Liver (tissue), 9 donors: Measurements from ENCODE around the gene RPTOR. TPM values are rescaled to one million over a fixed set of nuclear protein-coding genes. Genes with fewer than 3 reads are reported as not detected.

Experiments used
- DNase-seq: peaks from one replicate; pipeline ENCODE4 v3.0.0-alpha.2; 2017; ENCODE audit warnings: low spot score
- H3K27ac ChIP-seq, 2 donors: one replicate each; pipeline ENCODE4 v1.7.0; 2013; ENCODE audit warnings: inconsistent platforms in 2 of 2, low read length in 2 of 2, control low read depth in 1 of 2, low read depth in 1 of 2, mild to moderate bottlenecking in 1 of 2
- H3K27me3 ChIP-seq, 4 donors: one replicate each; pipeline versions ENCODE4 v1.6.1 to v1.7.0; 2013; ENCODE audit warnings: low read length in 3 of 4, inconsistent platforms in 1 of 4, mild to moderate bottlenecking in 1 of 4, moderate library complexity in 1 of 4; ENCODE audit not compliant: control insufficient read depth in 4 of 4, insufficient read depth in 4 of 4
- H3K36me3 ChIP-seq, 4 donors: one replicate each; pipeline versions ENCODE4 v1.6.1 to v1.7.0; 2013; ENCODE audit warnings: low read length in 3 of 4, mild to moderate bottlenecking in 3 of 4, low read depth in 1 of 4, moderate library complexity in 1 of 4; ENCODE audit not compliant: control insufficient read depth in 4 of 4, insufficient read depth in 3 of 4
- H3K4me1 ChIP-seq, 4 donors: one replicate each; pipeline versions ENCODE4 v1.6.1 to v1.7.0; 2013; ENCODE audit warnings: low read length in 3 of 4, mild to moderate bottlenecking in 3 of 4, moderate library complexity in 1 of 4; ENCODE audit not compliant: control insufficient read depth in 4 of 4, insufficient read depth in 4 of 4
- H3K4me3 ChIP-seq, 3 donors: one replicate each; pipeline versions ENCODE4 v1.6.1 to v1.7.0; 2013; ENCODE audit warnings: low read length in 3 of 3, control low read depth in 1 of 3, low read depth in 1 of 3, mild to moderate bottlenecking in 1 of 3
- H3K9ac ChIP-seq, 2 donors: one replicate each; pipeline ENCODE4 v1.7.0; 2013; ENCODE audit warnings: low read length in 2 of 2, mild to moderate bottlenecking in 2 of 2, moderate library complexity in 2 of 2, control low read depth in 1 of 2, low read depth in 1 of 2
- H3K9me3 ChIP-seq, 4 donors: one replicate each; pipeline versions ENCODE4 v1.6.1 to v1.7.0; 2013; ENCODE audit warnings: low read length in 3 of 4; ENCODE audit not compliant: control insufficient read depth in 4 of 4
- ATF3 ChIP-seq: IDR thresholded peaks from 2 replicates; pipeline ENCODE4 v1.6.1; 2016; ENCODE audit warnings: antibody characterized with exemption
- EGR1 ChIP-seq, 2 donors: IDR thresholded peaks; 2 replicates each; pipeline ENCODE4 v1.6.1; 2016 to 2018; ENCODE audit warnings: antibody characterized with exemption in 2 of 2, low read depth in 2 of 2
- FOXA1 ChIP-seq: IDR thresholded peaks from 2 replicates; pipeline ENCODE4 v1.6.1; 2016; ENCODE audit warnings: antibody characterized with exemption
- FOXA2 ChIP-seq: IDR thresholded peaks from 2 replicates; pipeline ENCODE4 v1.6.1; 2016; ENCODE audit warnings: antibody characterized with exemption
- GABPA ChIP-seq, 2 donors: IDR thresholded peaks in 1 of 2; conservative IDR thresholded peaks in 1 of 2; 2 replicates each; pipeline ENCODE4 v1.6.1; 2016; ENCODE audit warnings: antibody characterized with exemption in 2 of 2, mild to moderate bottlenecking in 1 of 2, moderate library complexity in 1 of 2
- HNF4A ChIP-seq, 2 donors: conservative IDR thresholded peaks; 2 replicates each; pipeline ENCODE4 v1.6.1; 2016; ENCODE audit warnings: antibody characterized with exemption in 2 of 2, mild to moderate bottlenecking in 2 of 2
- HNF4G ChIP-seq: IDR thresholded peaks from 2 replicates; pipeline ENCODE4 v1.6.1; 2016; ENCODE audit warnings: antibody characterized with exemption
- JUND ChIP-seq, 2 donors: IDR thresholded peaks; 2 replicates each; pipeline ENCODE4 v1.6.1; 2016; ENCODE audit warnings: antibody characterized with exemption in 2 of 2
- NR2F2 ChIP-seq: IDR thresholded peaks from 2 replicates; pipeline ENCODE4 v1.6.1; 2016; ENCODE audit warnings: antibody characterized with exemption
- RAD21 ChIP-seq, 2 donors: IDR thresholded peaks; 2 replicates each; pipeline ENCODE4 v1.6.1; 2016; ENCODE audit warnings: antibody characterized with exemption in 2 of 2, mild to moderate bottlenecking in 2 of 2
- RXRA ChIP-seq, 2 donors: IDR thresholded peaks; 2 replicates each; pipeline ENCODE4 v1.6.1; 2017 to 2018; ENCODE audit warnings: antibody characterized with exemption in 2 of 2, mild to moderate bottlenecking in 1 of 2
- SP1 ChIP-seq: IDR thresholded peaks from 2 replicates; pipeline ENCODE4 v1.6.1; 2018; ENCODE audit warnings: antibody characterized with exemption, mild to moderate bottlenecking
- TAF1 ChIP-seq: conservative IDR thresholded peaks from 2 replicates; pipeline ENCODE4 v1.6.1; 2016; ENCODE audit warnings: antibody characterized with exemption, mild to moderate bottlenecking
- YY1 ChIP-seq: IDR thresholded peaks from 2 replicates; pipeline ENCODE4 v1.6.1; 2016; ENCODE audit warnings: antibody characterized with exemption, mild to moderate bottlenecking
- ZBTB33 ChIP-seq: IDR thresholded peaks from 2 replicates; pipeline ENCODE4 v1.6.1; 2016; ENCODE audit warnings: antibody characterized with exemption
- WGBS: extraction: QIAGEN DNeasy Blood & Tissue Kit; methylation state at CpG from one replicate; pipeline ENCODE4 v1.1.7; 2013; 5-methylcytosine and 5-hydroxymethylcytosine counted together
- polyA plus RNA-seq, 2 donors: library from polyadenylated mRNA; stranded (reverse) in 1 of 2; unstranded in 1 of 2; fragments of 200-250 nt in 1 of 2; fragments of >200 nt in 1 of 2; fragmentation: Nextera tagmentation in 1 of 2; extraction: Ambion mirVana in 1 of 2; gene quantifications; one replicate each; pipeline versions ENCODE4 v1.2.1 to v1.2.3, GENCODE V29; 2013 to 2015
- total RNA-seq, 2 donors: library from RNA; depleted of rRNA; stranded (reverse); fragments of >200 nt; gene quantifications; one replicate each; pipeline ENCODE4 v1.2.3, GENCODE V29; 2014
- TF ChIP-seq, protein P1 (sequence below): IDR thresholded peaks from 2 replicates; pipeline ENCODE4 v1.6.1; 2016; ENCODE audit warnings: antibody characterized with exemption
- donor health status: healthy.
- donor health status: healthy.
- donor health status: healthy.
- donor health status: healthy.
- donor health status: healthy.

The RPTOR gene
- total and polyA plus RNA-seq, 4 donors = 4.8 to 25.4 (median 11.6) TPM

DNA sequence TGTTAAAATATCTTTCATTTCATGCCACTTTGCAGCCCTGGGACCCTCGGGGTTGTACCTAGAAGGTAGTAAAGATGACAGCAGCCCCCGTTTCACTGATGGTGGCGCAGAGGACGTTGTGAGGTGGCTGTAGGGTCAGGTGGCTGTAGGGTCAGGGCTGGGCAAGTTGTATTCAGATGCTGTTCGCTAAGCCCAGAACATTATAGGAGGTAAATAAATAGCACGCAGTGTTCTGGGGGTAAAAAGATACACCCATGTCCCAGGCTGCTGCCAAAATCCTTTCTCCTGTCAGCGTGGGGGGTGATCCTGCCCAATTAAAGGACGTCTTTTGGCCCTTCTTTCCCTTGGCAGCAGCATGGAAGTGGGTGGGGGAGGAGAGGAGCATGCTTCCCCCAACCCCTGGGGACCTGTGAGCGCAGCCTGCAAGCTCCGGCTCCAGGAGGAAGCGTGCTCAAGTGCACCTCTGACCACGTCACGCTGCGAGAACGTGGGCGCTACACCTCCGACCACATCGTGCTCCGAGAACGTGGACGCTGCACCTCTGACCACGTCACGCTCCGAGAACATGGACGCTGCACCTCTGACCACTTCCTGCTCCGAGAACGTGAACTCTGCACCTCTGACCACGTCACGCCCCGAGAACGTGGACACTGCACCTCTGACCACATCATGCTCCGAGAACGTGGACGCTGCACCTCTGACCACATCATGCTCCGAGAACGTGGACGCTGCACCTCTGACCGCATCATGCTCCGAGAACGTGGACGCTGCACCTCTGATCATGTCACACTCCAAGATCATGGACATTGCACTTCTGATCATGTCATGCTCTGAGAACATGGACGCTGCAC, 182.1 kb downstream of the RPTOR start:
- DNase-seq = no peak
- H3K27me3 ChIP-seq = no peaks in the 10 kb centered on the region
- peak overlapping the region; percentile 65 to 66 for H3K27ac ChIP-seq
- WGBS = 88% methylated on average over 42 of the region's 42 CpGs
- H3K4me1 ChIP-seq = peaks cover 0 to 5% (median 0%) of the 10 kb centered on the region in 4 donors
- TF ChIP-seq TAF1 (no peak), JUND (IDR thresholded peaks at IDR 0.05) (no peak), EGR1 (IDR thresholded peaks at IDR 0.05; ENCODE audit: low read depth in 2 of 2) (no peak), YY1 (no peak), ATF3 (no peak), HNF4A (conservative IDR thresholded peaks at IDR 0.05) (no peak), NR2F2 (no peak), ZBTB33 (no peak), SP1 (no peak), RAD21 (IDR thresholded peaks at IDR 0.05) (no peak), FOXA2 (no peak), GABPA (IDR thresholded peaks at IDR 0.05 in 1 of 2, conservative IDR thresholded peaks at IDR 0.05 in 1 of 2) (no peak), RXRA (IDR thresholded peaks at IDR 0.05) (no peak)
- TF ChIP-seq, protein P1, sequence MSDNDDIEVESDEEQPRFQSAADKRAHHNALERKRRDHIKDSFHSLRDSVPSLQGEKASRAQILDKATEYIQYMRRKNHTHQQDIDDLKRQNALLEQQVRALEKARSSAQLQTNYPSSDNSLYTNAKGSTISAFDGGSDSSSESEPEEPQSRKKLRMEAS = no peak
- H3K9me3 ChIP-seq = peaks cover 0 to 3% (median 0%) of the 10 kb centered on the region in 4 donors
- peaks cover 0 to 2% (median 0%) of the 10 kb centered on the region in 4 donors for H3K36me3 ChIP-seq
- no peak overlapping the region for H3K4me3 ChIP-seq
- H3K9ac ChIP-seq = no peak overlapping the region

GRCh38 chr17:80727409-80727755, 182.7 kb downstream of the RPTOR start:
- Histone ChIP-seq H3K27me3 (no peaks in the 10 kb centered on the region), H3K9me3 (peaks cover 0 to 3% (median 0%) of the 10 kb centered on the region in 4 donors), H3K9ac (no peak overlapping the region), H3K4me3 (no peak overlapping the region), H3K36me3 (peaks cover 0 to 2% (median 0%) of the 10 kb centered on the region in 4 donors), H3K4me1 (peaks cover 0 to 5% (median 0%) of the 10 kb centered on the region in 4 donors), H3K27ac (peak overlapping the region; percentile 65 to 66)
- no peak for DNase-seq
- TF ChIP-seq HNF4A (conservative IDR thresholded peaks at IDR 0.05) = peak; percentile 85 to 96
- peak; percentile 52 for TF ChIP-seq FOXA2
- no peak for TF ChIP-seq NR2F2
- TF ChIP-seq FOXA1 = peak; percentile 25
- peak; percentile 71 for TF ChIP-seq ZBTB33
- TF ChIP-seq RXRA (IDR thresholded peaks at IDR 0.05) = peak in 1 of 2 donors; percentile 84
- no peak for TF ChIP-seq JUND (IDR thresholded peaks at IDR 0.05)
- TF ChIP-seq ATF3 = no peak
- TF ChIP-seq, protein P1 = peak; percentile 85
- peak; percentile 32 for TF ChIP-seq HNF4G
- TF ChIP-seq YY1 = peak; percentile 48
- TF ChIP-seq SP1 = peak; percentile 23
- 38% methylated on average over 13 of the region's 13 CpGs for WGBS
